Measurements from ENCODE around the gene IL3.

DNA sequence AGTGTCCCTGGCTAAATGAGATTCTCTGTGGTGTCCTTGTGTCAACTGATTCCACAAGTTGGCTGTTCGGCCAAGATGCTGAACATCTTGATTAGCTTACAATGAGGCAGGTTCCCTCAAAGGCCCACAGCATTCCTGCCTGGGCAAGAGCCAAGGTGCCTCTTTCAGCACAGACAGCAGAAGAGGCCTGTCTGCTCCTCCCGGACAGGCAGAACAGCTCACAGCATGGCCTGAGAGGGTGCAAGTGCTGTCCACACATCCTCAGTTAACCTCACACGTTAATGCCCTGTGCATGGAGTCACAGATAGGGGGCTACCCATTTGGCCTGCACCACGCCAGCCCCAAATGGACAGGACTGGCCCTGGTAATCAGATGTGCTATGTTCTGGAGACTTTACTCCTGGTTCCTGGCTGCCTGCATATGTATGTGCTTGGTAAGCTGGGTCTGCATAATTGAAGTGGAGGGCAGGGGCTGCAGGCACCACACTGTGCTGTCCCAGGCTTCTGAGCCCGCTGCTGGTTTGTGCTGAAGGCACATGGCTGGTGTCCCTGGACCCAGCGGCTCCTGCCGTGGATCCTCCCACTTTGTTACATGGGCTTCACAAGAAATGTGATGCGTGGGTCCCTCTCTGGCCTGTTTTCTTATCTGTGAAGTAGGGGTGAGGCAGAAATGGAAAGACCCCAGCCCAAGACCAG lies 22.0 kb downstream of the IL3 start:
- TF ChIP-seq, protein P1, sequence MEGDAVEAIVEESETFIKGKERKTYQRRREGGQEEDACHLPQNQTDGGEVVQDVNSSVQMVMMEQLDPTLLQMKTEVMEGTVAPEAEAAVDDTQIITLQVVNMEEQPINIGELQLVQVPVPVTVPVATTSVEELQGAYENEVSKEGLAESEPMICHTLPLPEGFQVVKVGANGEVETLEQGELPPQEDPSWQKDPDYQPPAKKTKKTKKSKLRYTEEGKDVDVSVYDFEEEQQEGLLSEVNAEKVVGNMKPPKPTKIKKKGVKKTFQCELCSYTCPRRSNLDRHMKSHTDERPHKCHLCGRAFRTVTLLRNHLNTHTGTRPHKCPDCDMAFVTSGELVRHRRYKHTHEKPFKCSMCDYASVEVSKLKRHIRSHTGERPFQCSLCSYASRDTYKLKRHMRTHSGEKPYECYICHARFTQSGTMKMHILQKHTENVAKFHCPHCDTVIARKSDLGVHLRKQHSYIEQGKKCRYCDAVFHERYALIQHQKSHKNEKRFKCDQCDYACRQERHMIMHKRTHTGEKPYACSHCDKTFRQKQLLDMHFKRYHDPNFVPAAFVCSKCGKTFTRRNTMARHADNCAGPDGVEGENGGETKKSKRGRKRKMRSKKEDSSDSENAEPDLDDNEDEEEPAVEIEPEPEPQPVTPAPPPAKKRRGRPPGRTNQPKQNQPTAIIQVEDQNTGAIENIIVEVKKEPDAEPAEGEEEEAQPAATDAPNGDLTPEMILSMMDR (conservative IDR thresholded peaks at IDR 0.05; ENCODE audit: low read length) = no peak
- no peak for TF ChIP-seq EZH2phosphoT487 (IDR thresholded peaks at IDR 0.05; ENCODE audit: borderline replicate concordance, low read depth, low read length)

Data from OCI-LY7 (cell line).